Stimulated activated CD4-positive, alpha-beta T cell treated with anti-CD3 and anti-CD28 coated beads, TNF-alpha, amount 100 ng/mL, for 48 hours (primary cell): ENCODE measurements around the gene FHIT.

ENCODE experiments used
- DNase-seq, 3 donors: peaks; one replicate each; pipeline ENCODE4 v3.0.0-alpha.2; 2020; ENCODE audit warnings: low read depth in 3 of 3

Gene FHIT

DNA sequence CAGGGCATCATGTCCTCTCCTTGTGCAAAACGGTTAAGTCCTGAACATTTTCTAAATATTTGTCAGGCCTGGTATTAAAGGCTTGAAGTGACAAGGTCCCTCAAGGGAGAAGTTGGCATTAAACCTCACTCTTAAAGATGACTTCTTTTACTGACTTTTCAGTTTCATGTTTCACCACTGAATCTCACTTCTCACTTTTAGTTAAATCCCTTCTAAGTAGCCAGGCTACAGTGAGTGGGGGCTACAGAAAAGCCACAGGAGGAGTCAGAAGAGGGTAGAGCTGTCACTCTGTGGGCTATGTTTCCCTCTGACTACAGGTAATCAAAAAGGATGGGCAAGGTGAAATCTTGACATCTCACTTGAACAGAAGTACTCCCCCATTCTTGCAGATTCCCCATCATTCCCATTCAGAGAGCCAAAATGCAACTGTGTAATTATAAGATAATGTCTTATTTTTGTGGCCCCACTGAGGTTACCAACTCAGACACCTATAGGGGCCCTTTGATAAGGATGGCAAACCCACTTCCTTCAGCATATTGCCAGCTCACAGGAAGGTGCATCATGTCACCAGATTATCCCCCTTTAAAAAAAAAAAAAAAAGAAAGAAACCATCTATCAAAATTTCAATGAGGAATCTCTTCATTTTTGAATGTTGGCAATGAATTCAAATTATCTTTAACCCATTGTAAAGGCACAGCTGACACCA lies 1411.3 kb downstream of the FHIT start:
- peak in 1 of 3 donors; percentile 22 for DNase-seq

GRCh38 chr3:59839283-59839682 lies 1412.0 kb downstream of the FHIT start:
- DNase-seq, result no peak

GRCh38 chr3:59836531-59836930 lies 1414.7 kb downstream of the FHIT start:
- no peak for DNase-seq

DNA sequence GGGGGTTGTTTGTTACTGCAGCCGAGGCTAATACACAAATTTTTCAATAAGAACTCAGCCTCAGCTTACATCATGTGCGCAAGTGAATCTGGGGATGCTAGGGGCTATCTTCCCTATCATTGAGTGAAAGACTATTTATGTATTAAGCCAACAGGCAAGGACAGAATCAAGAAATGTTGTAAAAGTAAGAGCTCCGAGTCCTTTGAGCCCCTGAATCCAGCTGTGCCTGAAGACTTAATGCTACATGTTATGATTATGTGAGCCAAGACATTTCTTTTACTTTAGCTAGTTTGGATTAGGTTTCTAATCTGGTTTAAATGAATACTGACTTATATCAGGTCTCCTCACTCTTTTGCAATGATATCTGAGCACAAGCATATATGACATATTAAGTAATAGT lies 1418.5 kb downstream of the FHIT start:
- no peak for DNase-seq

- DNase-seq, result no peak
Measured at GRCh38 chr3:59832241-59832640, 1419.0 kb downstream of the FHIT start.

DNA sequence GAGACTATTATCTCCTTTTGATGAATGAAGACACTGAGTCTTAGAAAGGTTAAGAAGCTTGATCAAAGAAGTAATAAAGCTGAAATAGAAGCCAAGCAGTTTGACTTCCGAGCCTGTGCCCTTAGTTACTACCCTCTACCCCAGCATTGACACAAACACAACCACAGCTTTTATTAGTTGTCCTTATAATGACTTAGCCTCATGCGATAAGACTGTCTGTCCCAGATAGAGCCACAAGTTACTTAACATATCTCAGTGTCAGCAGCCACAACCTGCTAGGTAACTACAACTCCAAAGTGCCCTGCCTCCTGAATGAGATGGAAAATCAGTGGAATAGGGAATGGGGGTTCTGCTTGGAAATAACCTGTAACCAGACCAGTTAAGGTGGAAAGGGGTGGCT lies 1419.9 kb downstream of the FHIT start:
- DNase-seq, result no peak

DNA sequence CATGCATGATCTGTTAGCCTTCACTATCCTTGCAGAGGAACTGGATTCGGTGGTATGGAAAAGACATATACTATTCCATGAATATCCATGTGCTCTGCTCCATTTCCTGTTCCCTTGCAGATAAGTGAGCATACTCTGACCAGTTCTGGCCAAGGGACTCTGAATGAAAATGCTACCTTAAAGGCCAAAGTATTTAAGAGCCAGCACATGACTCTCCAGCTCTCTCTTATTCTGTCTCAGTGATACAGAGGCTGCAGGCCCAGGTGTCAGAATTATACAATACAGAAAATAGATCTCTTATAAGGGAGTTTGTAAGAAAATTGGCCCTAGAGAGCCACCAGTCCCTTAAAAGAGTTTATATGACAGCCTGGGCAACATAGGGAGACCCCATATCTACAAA lies 1421.7 kb downstream of the FHIT start:
- DNase-seq, result no peak

- DNase-seq, result no peak
Measured at GRCh38 chr3:59824876-59825275, 1426.4 kb downstream of the FHIT start.

- DNase-seq, result no peak
Measured at GRCh38 chr3:59821274-59821673, 1430.0 kb downstream of the FHIT start.

DNA sequence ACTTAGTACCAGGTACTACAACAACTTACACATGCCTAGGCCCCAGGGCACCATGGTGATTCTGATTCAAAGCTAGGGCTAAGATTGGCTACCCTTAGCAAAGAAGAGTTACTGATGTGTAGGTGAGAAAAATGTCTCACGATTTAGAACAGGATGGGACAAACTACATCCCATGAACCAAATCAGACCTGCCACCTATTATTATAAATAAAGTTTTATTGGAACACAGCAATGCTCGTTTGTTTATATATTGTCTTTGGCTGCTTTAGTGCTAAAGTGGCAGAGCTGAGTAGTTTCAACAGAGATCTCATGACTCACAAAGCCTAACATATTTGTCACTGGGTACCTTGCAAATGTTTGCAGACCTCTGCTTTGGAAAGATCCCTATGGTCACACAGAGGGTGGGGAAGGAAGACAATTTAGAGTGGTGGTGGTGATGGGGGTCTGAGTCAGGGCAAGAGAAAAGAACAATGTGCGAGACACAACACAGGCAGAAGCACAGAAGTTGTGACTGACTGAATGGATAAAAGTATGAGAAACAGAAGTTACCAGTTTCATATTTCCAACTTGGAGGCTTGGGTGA lies 1430.8 kb downstream of the FHIT start:
- peak in 1 of 3 donors; percentile 13 for DNase-seq

DNA sequence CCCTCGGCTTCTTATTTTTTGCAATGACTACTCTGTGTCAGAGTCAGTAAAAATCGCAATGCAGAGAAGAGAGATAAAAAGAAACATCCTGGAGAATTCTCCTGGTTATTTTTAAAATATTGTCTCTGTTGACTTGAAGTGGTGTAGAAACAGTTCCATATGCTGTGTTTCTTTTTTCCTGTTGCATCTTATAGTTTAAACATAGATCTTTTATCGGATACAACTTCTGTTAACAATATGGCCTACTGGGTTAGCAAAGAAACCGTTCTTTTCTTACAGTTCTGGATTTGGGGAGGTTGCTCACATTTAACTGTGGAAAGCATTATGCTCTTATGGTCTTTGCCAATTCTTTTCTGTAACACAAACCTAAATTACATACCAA lies 1432.3 kb downstream of the FHIT start:
- no peak for DNase-seq

DNA sequence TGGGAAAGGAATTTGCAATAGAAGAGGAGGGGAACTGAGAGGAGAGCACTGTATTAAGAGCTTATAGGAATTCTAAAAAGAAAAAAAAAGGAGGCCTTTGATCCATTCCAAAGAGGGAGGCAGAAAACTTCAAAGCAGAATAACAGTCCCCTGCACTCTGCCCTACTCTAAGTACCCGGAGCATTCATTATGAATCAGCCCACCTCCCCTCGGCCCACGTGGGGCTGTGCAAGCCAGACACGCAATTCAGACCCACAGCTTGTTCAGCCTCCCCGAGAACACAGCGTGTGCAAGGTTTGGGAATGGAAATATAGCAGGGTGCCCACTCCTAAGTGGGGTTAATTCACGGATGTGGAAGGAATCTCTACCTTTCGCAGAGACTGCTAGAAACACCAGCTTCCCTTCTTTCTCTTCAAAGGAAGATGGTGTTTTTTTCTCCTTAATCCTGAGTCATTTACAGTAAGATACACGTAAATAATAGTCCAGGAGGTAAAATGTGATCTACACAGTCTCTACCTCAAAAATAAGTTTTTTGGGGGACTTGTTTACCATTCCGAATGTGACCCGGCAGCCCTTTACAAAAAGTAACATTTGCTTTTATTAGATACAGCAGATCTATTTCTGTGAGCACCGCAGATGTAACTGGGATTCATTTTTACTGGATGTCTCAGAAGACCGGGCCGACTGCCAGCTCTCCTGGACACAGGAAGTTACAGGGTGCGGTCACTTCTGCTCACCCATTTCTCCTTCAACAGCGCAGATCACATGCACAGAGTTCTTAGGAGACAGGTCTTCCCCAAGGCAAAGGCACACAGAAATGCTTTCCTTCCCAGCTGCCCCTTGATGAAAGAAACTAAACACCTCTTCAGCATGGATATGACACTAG lies 1433.0 kb downstream of the FHIT start:
- DNase-seq, result no peak

DNA sequence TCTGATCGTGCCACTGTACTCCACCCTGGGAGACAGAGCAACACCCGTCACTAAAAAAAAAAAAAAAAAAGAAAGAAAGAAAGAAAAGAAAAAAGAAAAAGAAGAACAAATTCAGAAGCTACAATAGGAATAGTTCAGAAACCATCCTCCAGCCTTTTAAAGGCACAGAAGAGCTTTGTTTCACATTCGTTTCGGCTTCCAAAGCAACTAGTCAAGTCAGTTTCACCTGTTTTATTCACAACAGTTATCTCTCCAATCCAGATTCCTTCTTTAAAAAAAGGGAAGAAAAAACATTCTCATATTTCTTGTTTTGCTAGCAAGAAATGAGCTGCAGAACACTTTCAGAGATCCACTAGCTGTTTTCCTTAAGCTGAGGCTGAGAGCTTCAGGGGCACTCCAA lies 1433.7 kb downstream of the FHIT start:
- no peak for DNase-seq

- no peak for DNase-seq
Measured at GRCh38 chr3:59816312-59816711, 1434.9 kb downstream of the FHIT start.

DNA sequence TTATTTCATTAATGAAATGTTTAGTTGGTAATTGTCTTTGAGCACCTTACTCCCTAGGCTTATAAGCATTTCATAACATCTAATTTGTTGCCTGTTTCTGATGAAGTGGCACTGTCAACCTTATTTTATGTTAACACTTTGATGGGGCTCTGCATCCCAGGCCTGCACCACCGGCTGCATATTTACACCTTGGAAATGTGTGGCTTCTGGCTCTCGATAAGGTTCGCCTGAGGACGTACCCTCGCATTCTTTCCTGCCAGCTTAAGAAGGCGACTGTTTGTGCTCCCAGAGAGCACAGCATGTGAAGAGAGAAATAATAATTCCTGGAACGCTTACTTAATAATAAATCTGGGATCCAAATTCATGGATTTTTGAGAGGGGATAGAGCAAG lies 1438.1 kb downstream of the FHIT start:
- no peak for DNase-seq

- DNase-seq, result no peak
Measured at GRCh38 chr3:59812237-59813147, 1438.8 kb downstream of the FHIT start.

GRCh38 chr3:59811160-59811559 lies 1440.1 kb downstream of the FHIT start:
- no peak for DNase-seq

DNA sequence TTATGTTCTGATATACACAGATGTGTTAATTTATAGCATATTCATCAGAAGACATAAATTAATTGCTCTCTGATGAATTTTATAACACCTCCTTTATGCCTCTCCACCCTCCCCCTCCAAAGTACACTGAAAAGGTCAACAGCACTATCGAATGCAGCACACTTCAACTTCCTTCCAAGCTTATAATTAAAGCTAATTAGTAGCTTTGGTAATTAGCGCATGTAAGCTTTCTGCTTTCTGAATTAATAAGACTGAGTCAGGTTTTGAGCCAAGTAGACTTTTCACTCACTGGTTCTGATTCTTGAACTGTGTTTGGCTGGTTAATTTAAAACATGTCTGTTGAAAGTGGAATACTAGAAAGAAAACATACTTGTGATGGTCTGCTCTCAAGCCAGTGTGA lies 1440.6 kb downstream of the FHIT start:
- DNase-seq, result no peak

DNA sequence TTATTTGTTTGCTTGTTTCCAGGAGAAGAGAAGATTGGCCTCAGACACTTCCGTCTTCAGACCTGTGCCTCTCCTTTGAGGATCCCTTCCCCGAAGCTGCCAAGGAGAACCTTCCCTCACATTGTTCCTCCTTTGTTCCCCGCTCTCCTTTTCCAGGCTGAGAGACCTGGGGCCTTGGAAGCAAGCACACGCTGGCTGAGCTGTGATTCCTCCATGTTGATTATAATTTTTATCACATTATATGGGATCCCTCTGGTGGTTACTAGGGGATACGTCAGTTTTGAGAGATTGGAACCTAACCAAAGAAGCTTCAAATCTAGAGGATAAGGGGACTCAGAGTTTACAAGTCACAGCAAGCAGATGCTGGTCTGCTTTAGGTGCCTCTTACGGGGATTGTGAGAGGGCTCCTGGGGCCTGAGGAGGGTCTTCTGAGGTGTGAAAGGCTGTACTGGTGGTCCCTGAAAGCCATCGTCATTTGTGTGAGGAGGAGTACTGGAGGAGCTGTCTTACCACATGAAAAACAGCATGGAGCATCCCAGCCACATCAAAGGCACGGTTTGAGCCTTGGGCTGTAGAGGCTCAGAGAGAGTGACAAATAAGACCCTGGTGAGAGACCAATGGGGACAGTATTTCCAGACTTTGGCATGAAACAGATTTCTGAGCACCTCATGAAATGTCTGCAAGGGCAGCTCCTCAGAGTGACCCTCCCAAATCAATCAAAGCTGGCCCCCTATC lies 1441.4 kb downstream of the FHIT start:
- no peak for DNase-seq

DNA sequence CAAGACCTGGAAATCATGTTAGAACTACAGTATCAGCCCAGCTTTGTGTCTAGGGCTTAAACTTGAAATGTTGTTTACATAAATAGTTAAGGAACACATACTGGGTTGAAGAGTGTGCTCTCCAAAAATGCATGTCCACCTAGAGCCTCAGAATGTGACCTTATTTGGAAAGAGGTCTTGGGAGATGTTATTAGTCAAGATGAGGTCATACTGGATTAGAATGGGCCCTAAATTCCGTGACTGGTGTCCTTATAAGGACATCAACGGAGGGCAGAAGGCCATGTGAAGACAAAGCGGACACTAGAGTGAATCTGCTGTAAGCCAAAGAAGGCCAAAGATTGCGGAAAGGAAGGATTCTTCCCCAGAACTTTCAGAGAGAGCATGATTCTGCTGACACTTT lies 1442.2 kb downstream of the FHIT start:
- DNase-seq, result no peak

DNA sequence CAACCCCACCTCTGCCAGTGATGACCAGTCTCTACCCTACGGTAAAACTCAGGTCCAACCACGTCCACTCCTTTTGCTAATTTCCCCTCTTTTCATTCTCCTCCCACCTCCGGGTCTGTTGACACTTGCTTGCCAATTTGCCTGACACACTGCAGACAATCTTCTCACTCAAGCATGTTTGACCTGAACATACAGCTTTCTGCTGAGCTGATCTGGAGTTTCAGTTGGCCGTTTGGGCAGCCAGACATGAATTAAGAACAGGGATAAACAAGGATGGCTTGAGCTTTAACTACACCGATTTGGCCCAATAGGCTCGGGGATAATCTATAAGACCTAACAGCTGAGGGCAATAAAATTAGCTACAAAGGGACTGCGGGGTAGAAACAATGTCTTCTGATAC lies 1442.8 kb downstream of the FHIT start:
- DNase-seq, result no peak
